Loucy (cell line): Measurements from ENCODE around the gene SEC16A.
A peak's percentile ranks its signal among the peaks of the same experiment; 100 is the strongest.

ENCODE experiments used
- H2AFZ ChIP-seq: fragments of 200-600 bp; sonication (generic); 2 replicates; pipeline ENCODE4 v1.6.0; 2016; ENCODE audit warnings: antibody characterized with exemption, mild to moderate bottlenecking, low read length, moderate library complexity
- H3F3A ChIP-seq: fragments of 200-600 bp; 2 replicates; pipeline ENCODE4 v1.6.0; 2016; ENCODE audit warnings: antibody characterized with exemption, low read depth, mild to moderate bottlenecking
- H3K27me3 ChIP-seq: fragments of 200-600 bp; sonication (generic); 2 replicates; pipeline ENCODE4 v1.6.1; 2014; ENCODE audit warnings: low read length, mild to moderate bottlenecking; ENCODE audit not compliant: insufficient read depth, poor library complexity, severe bottlenecking
- H3K36me3 ChIP-seq: fragments of 200-600 bp; sonication (generic); 2 replicates; pipeline ENCODE4 v1.6.1; 2016; ENCODE audit warnings: low read length; ENCODE audit not compliant: insufficient read depth
- H3K4me1 ChIP-seq: fragments of 200-600 bp; sonication (generic); 2 replicates; pipeline ENCODE4 v1.5.1; 2014; ENCODE audit warnings: low read length, mild to moderate bottlenecking; ENCODE audit not compliant: insufficient read depth, poor library complexity, severe bottlenecking
- H3K4me2 ChIP-seq: fragments of 200-600 bp; sonication (generic); 2 replicates; pipeline ENCODE4 v1.6.0; 2014; ENCODE audit warnings: antibody characterized with exemption, low read length, low read depth, mild to moderate bottlenecking; ENCODE audit not compliant: poor library complexity, severe bottlenecking
- H3K4me3 ChIP-seq: fragments of 200-600 bp; sonication (generic); 2 replicates; pipeline ENCODE4 v1.5.1; 2014; ENCODE audit warnings: low read length, mild to moderate bottlenecking, mixed read lengths; ENCODE audit not compliant: poor library complexity, severe bottlenecking
- H3K79me2 ChIP-seq: fragments of 200-600 bp; sonication (generic); 2 replicates; pipeline ENCODE4 v1.6.1; 2014; ENCODE audit warnings: low read length; ENCODE audit not compliant: insufficient read depth
- H3K9ac ChIP-seq: fragments of 200-600 bp; sonication (generic); 2 replicates; pipeline ENCODE4 v1.6.0; 2014; ENCODE audit warnings: mild to moderate bottlenecking, low read depth, low read length, moderate library complexity; ENCODE audit not compliant: poor library complexity, severe bottlenecking
- H3K9me2 ChIP-seq: fragments of 200-600 bp; sonication (generic); replicated peaks from 2 replicates; pipeline ENCODE4 v1.6.1; 2016; ENCODE audit warnings: low read depth, low read length, mixed read lengths
- H3K9me3 ChIP-seq: fragments of 200-600 bp; sonication (generic); 2 replicates; pipeline ENCODE4 v1.6.1; 2014; ENCODE audit warnings: mild to moderate bottlenecking, antibody characterized with exemption, low read length, low read depth; ENCODE audit not compliant: insufficient read depth
- H4K20me1 ChIP-seq: fragments of 200-600 bp; sonication (generic); 2 replicates; pipeline ENCODE4 v1.6.0; 2014; ENCODE audit warnings: antibody characterized with exemption, low read length, mild to moderate bottlenecking; ENCODE audit not compliant: insufficient read depth, poor library complexity, severe bottlenecking
- CTCF ChIP-seq: fragments of 200-600 bp; sonication (generic); conservative IDR thresholded peaks from 2 replicates; pipeline ENCODE4 v1.5.1; 2014; ENCODE audit warnings: mild to moderate bottlenecking, antibody characterized with exemption, low read length
- EZH2phosphoT487 ChIP-seq: fragments of 200-600 bp; IDR thresholded peaks from 2 replicates; pipeline ENCODE4 v1.6.1; 2018; ENCODE audit warnings: antibody characterized with exemption, mild to moderate bottlenecking, moderate library complexity, borderline replicate concordance

SEC16A gene

GRCh38 chr9:136485049-136486045, 2.5 kb upstream of the SEC16A start:
- Histone ChIP-seq H3K36me3 (no peaks in the 10 kb centered on the region), H3K4me1 (peaks cover 16% of the 10 kb centered on the region), H3K27me3 (no peaks in the 10 kb centered on the region), H2AFZ (no peak overlapping the region), H3K4me3 (no peak overlapping the region), H3K4me2 (peak overlapping the region; percentile 83), H4K20me1 (peaks cover 33% of the 10 kb centered on the region), H3K79me2 (peaks cover 24% of the 10 kb centered on the region), H3F3A (peaks cover 2% of the 10 kb centered on the region; the same call in 1 of the 2 replicates), H3K9me3 (no peaks in the 10 kb centered on the region), H3K9me2 (no peaks in the 10 kb centered on the region), H3K9ac (no peak overlapping the region)
- TF ChIP-seq CTCF (peak; percentile 83), EZH2phosphoT487 (no peak)

GRCh38 chr9:136484153-136485048, 1.6 kb upstream of the SEC16A start:
- Histone ChIP-seq H3K27me3 (no peaks in the 10 kb centered on the region), H3K4me2 (peak overlapping the region; percentile 83), H3K4me3 (peak overlapping the region; percentile 84), H3K9me2 (no peaks in the 10 kb centered on the region), H3K79me2 (peaks cover 34% of the 10 kb centered on the region), H3K9me3 (no peaks in the 10 kb centered on the region), H3K4me1 (peaks cover 21% of the 10 kb centered on the region), H3K36me3 (no peaks in the 10 kb centered on the region; the same call in 1 of the 2 replicates), H2AFZ (no peak overlapping the region), H4K20me1 (peaks cover 42% of the 10 kb centered on the region), H3K9ac (peak overlapping the region; percentile 89), H3F3A (peaks cover 2% of the 10 kb centered on the region; the same call in 1 of the 2 replicates)
- TF ChIP-seq CTCF: no peak
- TF ChIP-seq EZH2phosphoT487: no peak

- Histone ChIP-seq H3K79me2 (peaks cover 41% of the 10 kb centered on the region), H2AFZ (peak overlapping the region; percentile 89), H4K20me1 (peaks cover 48% of the 10 kb centered on the region), H3K4me3 (peak overlapping the region; percentile 84), H3K9me3 (no peaks in the 10 kb centered on the region), H3F3A (peaks cover 2% of the 10 kb centered on the region; the same call in 1 of the 2 replicates), H3K9ac (peak overlapping the region; percentile 89), H3K4me1 (peaks cover 21% of the 10 kb centered on the region), H3K9me2 (no peaks in the 10 kb centered on the region), H3K27me3 (no peaks in the 10 kb centered on the region), H3K36me3 (no peaks in the 10 kb centered on the region; the same call in 1 of the 2 replicates), H3K4me2 (peak overlapping the region; percentile 83)
- no peak for TF ChIP-seq EZH2phosphoT487
- TF ChIP-seq CTCF: no peak
Measured at GRCh38 chr9:136483589-136484152, 831 bp upstream of the SEC16A start.
